IPS DF 4.7 (cell line): ENCODE results near the gene DNAI2.

Source experiments
- DNase-seq: peaks from one replicate; pipeline ENCODE4 v3.0.0-alpha.2; 2013; ENCODE audit warnings: low spot score; ENCODE audit errors: extremely low read depth

The DNAI2 gene

GRCh38 chr17:74360899-74361229 is 86.8 kb downstream of the DNAI2 start:
- DNase-seq: no peak

- no peak for DNase-seq
Measured at GRCh38 chr17:74361230-74362068, 87.4 kb downstream of the DNAI2 start, which contains the start of gene BTBD17. Gene BTBD17, minus strand, starts transcription at chr17:74361868. Its CDS starts 49 bp downstream, at chr17:74361819.

GRCh38 chr17:74362069-74362405 is 88.0 kb downstream of the DNAI2 start:
- DNase-seq: no peak

DNA sequence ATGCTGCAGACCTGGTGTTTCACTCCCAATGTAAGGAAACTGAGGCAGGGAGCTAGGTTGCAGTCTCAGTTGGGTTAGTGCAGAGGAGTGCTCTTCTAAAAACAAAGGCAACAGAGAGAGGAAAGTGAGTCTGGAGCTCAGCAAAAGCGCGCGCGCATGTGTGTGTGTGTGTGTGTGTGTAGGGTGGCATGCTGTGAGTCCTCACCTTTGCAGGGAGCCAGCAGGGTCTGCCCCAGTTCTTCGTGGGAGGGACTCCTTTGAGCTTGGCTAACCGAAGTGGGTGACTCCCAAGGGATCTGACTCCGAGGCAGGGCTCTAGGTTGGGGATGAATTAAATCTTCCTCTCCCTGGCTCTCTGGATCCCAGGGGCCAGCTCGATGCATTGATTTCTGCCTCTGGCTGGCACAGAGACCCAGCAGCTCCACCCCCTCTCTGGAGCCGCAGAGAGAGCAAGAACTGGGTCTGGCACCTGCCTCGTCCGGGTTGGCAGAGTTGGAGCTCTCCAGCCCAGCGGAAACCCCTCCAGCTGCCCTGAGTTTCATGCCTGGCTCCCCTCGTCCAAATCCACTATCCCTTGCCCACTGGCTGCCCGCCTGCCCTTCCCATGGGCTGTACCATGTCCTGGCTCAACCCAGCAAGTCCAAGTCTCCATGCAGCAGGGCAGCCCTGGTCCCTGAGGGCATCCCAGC is 88.9 kb downstream of the DNAI2 start:
- DNase-seq: no peak
